Urothelium cell line (cell line): Measurements from ENCODE around the gene NOP53.
"Not testable (repeated sequence)": the region's sequence is repeated elsewhere in the genome, so short reads cannot be mapped to it uniquely, and the experiment has no call there.

Experiments
- DNase-seq: peaks from one replicate; pipeline ENCODE4 v3.0.0; 2011; ENCODE audit warnings: low spot score, mixed read lengths
- FAIRE-seq: peaks from 2 replicates; lab custom pipeline; 2011; peaks lifted over from hg19 to GRCh38; lab: Jason Lieb, UNC

The NOP53 gene

GRCh38 chr19:47802521-47803043, 57.2 kb downstream of the NOP53 start:
- no peak for FAIRE-seq
- DNase-seq, result no peak

GRCh38 chr19:47803148-47803547, 57.8 kb downstream of the NOP53 start:
- not testable (repeated sequence) for FAIRE-seq

GRCh38 chr19:47803671-47804070, 58.3 kb downstream of the NOP53 start:
- not testable (repeated sequence) for DNase-seq, FAIRE-seq

More at GRCh38 chr19:47803148-47803547, 57.8 kb downstream of the NOP53 start:
- DNase-seq, result not testable (repeated sequence)

- DNase-seq, FAIRE-seq: not testable (repeated sequence)
These were observed 59.1 kb downstream of the NOP53 start, which contains the start of gene TPRX1 for GRCh38 chr19:47804451-47804850. TPRX1 (minus strand) TSS chr19:47804551; CDS start chr19:47804539, 12 bp downstream.

GRCh38 chr19:47805313-47805712, 60.0 kb downstream of the NOP53 start:
- DNase-seq (no peak), FAIRE-seq (peak; percentile 53)

GRCh38 chr19:47806435-47806834, 61.1 kb downstream of the NOP53 start:
- DNase-seq, result no peak
- no peak for FAIRE-seq
